Measurements from ENCODE around the gene AHI1.

DNA sequence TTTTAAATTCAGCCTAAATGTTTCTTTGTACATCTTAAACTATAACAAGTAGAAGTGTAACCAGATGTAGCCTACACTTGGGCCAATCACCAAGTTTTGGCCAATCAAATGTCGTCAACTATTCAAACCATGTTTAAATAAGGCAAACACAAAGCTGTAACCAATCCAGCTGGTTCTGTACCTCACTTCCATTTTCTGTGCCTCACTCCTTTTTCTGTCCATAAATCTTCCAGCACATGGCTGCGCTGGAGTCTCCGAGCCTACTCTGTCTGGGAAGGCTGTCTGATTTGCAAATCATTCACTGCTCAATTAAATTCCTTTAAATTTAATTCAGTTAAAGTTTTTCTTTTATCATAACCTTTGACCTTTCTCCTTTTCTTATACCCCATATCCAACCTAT is 7.7 kb upstream of the AHI1 start:
- TF ChIP-seq, protein P1, sequence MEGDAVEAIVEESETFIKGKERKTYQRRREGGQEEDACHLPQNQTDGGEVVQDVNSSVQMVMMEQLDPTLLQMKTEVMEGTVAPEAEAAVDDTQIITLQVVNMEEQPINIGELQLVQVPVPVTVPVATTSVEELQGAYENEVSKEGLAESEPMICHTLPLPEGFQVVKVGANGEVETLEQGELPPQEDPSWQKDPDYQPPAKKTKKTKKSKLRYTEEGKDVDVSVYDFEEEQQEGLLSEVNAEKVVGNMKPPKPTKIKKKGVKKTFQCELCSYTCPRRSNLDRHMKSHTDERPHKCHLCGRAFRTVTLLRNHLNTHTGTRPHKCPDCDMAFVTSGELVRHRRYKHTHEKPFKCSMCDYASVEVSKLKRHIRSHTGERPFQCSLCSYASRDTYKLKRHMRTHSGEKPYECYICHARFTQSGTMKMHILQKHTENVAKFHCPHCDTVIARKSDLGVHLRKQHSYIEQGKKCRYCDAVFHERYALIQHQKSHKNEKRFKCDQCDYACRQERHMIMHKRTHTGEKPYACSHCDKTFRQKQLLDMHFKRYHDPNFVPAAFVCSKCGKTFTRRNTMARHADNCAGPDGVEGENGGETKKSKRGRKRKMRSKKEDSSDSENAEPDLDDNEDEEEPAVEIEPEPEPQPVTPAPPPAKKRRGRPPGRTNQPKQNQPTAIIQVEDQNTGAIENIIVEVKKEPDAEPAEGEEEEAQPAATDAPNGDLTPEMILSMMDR (conservative IDR thresholded peaks at IDR 0.05 in 1 of 2, IDR thresholded peaks at IDR 0.05 in 1 of 2; ENCODE audit: low read depth in 1 of 2, low read length in 2 of 2): no peak
- TF ChIP-seq EZH2 (IDR thresholded peaks at IDR 0.05; ENCODE audit: low read length, missing control alignments): no peak
